GM19043 (cell line): ENCODE data around the gene HSPA1A.
"Not testable (repeated sequence)": the region's sequence is repeated elsewhere in the genome, so short reads cannot be mapped to it uniquely, and the experiment has no call there.

Source experiments
- ATAC-seq: cut with Tn5 transposase; IDR thresholded peaks from one replicate; pipeline ENCODE4 v1.9.1; 2021; ENCODE audit warnings: low read depth; ENCODE audit not compliant: unreplicated experiment

Gene HSPA1A

DNA sequence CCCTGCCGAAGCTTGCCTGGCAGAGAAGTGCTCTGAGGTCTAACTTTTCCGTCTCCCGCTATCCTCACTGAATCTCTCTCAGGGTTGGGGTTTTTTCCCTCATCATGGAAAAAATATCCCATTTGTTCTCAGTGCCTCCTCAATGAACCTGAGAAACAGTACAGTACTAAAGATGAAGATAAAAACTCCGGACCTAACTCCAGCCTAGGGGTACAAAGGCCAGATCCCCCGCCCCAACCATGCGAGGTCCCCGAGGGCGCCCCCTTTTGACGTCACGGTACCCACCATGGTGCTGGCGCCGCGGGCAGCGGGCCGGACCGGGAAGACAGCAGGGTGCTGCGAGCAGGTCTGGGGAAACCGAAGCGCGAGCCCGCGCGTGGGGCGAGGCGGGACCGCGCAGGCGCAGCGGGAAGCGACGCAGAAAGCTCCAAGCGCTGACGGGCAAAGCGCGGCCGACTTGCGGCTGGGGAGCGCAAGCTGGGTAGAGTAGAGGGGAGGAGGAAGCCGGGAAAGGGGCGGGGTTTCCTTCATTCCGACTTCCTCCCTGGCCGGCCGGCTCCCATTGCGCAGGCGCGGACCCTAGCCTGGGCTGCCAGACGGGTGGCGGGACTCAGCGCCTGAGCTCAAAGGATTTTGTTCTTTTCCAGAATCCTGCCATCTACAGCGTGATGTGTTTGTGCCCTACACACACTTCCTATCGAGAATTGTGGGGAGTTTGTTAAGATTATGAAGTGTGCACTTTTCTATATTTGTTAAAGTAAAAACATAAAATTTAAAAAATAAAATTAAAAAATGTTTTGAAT, 8.7 kb upstream of the HSPA1A start, which contains the start of gene LSM2:
Gene LSM2, minus strand, starts transcription at position 497 of the 803 bp plus-strand sequence. Its CDS starts 209 bp downstream, at position 288.
- peak; percentile 81 for ATAC-seq

DNA sequence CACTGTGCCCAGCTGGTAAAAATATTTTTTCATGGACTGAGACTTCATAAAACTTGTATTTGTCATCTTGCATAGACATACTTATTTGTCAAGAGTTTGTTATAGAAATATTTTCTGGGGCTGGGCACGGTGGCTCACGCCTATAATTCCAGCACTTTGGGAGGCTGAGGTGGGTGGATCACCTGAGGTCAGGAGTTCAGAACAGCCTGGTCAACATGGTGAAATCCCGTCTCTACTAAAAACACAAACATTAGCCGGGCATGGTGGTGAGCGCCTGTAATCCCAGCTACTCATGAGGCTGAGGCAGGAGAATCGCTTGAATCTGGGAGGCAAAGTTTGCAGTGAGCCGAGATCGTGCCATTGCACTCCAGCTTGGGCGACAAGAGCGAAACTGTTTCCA, 6.7 kb upstream of the HSPA1A start:
- ATAC-seq = not testable (repeated sequence)

DNA sequence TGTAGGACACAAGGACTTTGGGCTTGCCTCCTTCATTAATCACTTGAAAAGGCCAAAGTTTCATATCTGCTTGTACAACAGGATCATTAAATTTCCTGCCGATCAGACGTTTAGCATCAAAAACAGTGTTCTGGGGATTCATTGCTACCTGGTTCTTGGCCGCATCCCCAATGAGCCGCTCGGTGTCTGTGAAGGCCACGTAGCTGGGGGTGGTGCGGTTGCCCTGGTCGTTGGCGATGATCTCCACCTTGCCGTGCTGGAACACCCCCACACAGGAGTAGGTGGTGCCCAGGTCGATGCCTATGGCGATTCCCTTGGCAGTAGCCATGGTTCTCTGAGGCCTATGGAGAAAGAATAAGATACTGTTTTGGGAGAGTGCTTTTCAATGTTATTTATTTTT, 3.7 kb upstream of the HSPA1A start:
- no peak for ATAC-seq

DNA sequence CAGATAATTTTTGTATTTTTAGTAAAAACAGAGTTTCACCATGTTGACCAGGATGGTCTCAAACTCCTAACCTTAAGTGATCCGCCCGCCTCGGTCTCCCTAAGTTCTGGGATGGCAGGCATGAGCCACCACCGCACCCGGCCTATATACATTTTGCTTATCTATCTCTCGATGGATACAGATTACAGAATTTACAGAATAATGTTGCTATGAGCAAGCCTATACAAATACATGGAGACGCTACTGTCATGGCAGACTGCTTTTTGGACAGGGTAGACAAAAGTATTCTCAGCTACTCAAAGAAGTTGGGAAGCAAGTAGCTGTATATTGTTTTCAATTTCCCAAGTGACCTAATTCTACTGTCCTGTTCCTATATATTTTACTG, 1.9 kb upstream of the HSPA1A start:
- ATAC-seq = no peak

DNA sequence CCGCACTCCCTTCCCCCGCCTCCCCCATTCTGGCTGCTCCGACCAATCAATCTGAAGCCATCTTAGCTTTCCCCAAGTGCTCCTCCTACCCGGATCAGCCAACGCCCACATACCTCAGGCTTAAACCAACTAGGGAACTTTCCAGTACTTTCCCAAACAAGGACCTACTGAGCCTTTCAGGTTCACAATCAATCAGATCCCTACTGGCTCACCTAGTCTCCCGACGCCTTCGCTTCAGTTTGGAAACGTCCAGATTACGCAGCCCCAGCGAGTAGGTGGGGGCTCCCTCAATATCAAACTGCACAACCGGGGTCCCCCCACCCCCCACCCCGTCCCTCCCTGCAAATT, 692 bp upstream of the HSPA1A start:
- ATAC-seq = no peak

DNA sequence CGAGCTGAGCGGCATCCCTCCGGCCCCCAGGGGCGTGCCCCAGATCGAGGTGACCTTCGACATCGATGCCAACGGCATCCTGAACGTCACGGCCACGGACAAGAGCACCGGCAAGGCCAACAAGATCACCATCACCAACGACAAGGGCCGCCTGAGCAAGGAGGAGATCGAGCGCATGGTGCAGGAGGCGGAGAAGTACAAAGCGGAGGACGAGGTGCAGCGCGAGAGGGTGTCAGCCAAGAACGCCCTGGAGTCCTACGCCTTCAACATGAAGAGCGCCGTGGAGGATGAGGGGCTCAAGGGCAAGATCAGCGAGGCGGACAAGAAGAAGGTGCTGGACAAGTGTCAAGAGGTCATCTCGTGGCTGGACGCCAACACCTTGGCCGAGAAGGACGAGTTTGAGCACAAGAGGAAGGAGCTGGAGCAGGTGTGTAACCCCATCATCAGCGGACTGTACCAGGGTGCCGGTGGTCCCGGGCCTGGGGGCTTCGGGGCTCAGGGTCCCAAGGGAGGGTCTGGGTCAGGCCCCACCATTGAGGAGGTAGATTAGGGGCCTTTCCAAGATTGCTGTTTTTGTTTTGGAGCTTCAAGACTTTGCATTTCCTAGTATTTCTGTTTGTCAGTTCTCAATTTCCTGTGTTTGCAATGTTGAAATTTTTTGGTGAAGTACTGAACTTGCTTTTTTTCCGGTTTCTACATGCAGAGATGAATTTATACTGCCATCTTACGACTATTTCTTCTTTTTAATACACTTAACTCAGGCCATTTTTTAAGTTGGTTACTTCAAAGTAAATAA, 2.0 kb downstream of the HSPA1A start:
- ATAC-seq = not testable (repeated sequence)

DNA sequence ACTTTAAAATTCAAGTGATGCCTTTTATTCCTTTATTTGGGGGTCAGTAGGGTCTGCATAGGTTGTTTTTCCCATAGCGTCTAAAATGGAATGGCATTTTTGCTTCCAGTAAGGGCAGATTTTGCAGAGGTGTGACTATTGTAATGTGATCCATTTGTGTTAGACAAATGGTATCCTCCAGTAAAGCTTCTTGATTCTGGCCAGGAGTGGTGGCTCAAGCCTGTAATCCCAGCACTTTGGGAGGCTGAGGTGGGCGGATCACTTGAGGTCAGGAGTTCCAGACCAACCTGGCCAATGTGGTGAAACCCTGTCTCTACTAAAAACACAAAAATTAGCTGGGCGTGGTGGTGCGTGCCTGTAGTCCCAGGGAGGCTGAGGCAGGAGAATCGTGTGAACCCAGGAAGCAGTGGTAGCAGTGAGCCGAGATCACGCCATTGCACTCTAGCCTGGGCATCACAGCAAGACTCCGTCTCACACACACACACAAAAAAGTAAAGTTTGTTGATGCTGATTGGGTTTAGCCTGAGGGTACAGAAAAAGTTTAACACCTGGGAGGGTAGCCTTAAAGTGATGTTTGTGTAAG, 2.7 kb downstream of the HSPA1A start:
- not testable (repeated sequence) for ATAC-seq

DNA sequence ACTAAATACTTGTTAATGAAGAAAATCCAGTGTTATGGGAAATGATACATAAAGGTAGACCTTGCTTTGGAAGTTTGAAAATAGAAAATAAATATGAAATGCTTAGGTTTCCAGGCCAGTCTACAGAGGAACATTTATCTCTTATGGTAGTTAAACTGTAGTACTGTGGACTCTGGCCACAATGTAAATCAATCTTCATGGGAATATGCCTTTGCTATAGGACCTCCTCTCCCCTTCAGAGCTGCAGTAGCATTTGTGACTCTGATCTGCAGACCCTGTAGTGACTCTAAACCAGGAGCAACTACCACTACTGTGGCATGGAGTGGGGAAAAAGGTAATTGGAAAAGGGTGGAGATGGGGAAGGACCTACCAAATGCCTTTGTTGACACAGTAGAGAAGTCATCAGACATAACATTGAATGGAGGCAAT, 4.5 kb downstream of the HSPA1A start:
- no peak for ATAC-seq

DNA sequence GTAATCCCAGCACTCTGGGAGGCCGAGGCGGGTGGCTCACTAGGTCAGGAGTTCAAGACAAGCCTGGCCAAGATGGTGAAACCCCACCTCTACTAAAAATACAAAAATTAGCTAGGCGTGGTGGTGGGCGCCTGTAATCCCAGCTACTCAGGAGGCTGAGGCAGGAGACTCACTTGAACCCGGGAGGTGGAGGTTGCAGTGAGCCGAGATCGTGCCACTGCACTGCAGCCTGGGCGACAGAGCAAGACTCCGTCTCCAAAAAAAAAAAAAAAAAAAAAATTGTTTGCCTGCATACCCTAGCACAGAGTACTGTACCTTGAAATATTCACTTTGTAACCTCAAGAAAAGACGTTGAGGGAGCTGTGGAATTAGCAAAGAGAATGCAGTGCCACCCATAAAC, 5.1 kb downstream of the HSPA1A start:
- not testable (repeated sequence) for ATAC-seq

DNA sequence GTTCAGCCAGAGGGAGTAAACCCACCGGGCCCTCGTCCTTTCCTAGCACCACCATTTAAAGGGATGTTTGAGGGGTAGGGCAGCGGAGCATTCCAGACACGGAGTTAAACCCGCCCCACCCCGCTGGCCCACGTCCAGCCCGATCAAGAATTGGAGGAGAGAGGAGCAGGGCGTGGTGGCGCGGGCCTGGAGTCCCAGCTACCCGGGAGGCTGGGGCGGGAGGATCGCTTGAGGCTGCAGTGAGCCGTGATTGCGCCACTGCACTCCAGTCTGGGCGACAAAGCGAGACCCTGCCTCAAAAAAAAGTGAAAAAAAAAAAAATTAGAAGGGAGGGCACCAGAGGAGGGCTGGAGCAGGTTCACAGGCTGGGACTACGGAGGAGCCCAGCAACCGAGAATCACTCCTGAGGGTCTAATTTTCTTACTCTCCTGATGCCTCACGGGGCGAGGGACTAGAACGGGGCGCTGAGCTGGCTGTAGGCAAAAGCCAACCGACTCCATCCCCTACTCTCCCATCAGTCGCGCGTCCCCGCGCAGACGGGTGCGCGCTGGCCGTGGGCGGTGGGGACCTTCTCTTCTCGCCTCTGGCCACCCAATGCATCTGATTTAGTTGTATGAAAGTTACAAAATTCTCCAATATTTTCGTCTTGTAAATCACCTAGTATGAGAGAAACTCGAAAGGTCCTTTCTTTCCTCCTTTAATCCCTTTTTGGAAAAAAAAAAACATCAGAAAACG, 6.1 kb downstream of the HSPA1A start:
- no peak for ATAC-seq

DNA sequence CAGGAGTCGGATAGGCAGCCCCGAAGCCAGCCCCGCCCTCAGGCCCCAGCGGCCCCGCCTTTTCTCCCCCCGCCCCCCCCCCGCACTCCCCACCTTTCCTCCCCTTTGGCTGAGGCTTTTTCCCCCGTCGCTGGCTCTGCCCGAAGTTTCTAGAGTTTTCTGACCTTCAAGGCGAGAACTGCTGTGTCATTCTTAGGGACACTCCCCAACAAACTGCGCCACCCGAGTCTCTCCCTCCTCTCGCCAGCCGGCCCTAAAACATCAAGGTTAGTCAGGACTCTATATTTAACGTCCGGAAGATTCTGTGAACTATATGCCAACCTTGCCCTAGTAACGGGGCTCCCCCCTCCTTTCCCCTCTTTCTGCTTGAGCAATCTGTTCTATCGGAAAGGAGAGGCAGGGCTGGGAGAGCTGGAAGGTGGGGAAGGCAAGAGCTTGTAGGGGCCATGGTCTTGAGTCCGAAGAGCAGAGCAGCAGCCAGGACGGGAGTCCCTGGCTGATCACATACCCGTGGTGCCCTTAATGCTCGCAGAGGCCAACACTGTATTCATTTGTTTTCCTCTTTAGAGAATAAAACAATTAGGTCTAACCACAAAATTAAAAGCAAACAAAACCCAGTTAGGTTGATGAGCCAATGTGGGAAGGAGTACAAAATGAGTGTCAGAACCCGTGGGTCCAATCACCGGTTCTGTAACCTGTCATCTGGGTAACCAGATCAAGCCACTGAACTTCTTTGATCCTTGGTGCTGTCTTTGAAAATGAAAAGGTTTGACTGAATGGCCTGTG, 6.9 kb downstream of the HSPA1A start:
- ATAC-seq = no peak

DNA sequence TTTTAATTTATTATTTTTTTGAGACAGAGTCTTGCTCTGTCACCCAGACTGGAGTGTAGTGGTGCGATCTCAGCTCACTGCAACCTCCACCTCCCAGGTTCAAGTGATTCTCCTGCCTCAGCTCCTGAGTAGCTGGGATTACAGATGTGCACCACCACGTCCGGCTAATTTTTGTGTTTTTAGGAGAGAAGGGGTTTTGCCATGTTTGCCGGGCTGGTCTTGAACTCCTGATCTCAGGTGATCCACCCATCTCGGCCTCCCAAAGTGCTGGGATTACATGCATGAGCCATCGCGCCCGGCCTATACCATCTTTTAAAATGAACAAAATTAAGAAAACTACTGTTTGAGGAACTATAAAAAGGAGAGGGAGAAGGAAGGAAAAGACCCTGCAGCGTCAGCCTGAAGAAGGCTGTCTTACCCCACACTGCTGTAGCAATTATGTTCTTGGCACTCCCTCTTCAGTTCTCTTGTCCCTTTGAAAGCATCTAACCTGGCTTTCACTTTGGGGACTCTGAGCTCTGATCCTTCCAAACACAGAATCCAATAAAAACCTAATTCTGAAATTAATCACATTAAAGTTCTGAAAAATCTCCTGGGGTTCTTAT, 8.4 kb downstream of the HSPA1A start:
- ATAC-seq = not testable (repeated sequence)

DNA sequence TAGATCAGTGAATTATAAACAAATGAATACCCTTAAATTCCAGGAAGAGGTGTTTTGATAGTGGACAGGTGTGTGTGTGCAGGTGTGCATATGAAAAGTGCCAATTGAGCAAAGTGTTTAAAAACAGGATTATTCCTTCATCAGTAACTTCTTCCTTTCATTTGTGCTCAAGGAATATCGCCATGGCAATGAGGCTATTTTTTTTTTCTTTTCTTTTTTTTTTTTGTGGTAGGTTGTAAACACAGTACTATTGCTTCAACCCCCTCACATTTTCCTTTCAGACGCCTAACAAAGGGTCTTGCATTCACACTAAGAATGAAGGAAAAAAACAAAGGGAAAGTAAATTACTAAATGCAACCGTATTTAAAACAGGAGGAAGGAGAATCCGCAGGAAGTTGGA, 10.2 kb downstream of the HSPA1A start:
- no peak for ATAC-seq

DNA sequence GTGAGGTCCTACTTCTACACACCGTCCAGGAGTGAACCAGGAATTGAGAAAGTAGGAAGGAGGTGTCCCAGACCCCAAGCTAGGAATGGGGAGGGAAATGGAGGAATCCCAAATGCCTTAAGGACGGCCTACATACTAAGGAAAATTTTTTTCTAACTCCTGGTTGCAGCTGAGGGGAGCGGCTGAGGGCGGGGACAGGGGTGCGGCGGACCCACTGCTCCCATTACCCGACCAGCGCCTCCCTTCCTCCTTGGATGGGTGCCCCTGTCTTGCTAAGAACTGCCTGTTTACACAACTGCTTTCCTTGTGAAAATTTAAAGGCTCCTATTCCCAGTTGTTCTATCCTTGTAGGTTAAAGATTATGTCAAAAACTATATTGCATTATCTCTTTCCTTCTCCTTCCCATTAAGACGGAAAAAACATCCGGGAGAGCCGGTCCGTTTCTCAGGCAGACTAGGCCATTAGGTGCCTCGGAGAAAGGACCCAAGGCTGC, 11.5 kb downstream of the HSPA1A start:
- ATAC-seq = peak; percentile 17

DNA sequence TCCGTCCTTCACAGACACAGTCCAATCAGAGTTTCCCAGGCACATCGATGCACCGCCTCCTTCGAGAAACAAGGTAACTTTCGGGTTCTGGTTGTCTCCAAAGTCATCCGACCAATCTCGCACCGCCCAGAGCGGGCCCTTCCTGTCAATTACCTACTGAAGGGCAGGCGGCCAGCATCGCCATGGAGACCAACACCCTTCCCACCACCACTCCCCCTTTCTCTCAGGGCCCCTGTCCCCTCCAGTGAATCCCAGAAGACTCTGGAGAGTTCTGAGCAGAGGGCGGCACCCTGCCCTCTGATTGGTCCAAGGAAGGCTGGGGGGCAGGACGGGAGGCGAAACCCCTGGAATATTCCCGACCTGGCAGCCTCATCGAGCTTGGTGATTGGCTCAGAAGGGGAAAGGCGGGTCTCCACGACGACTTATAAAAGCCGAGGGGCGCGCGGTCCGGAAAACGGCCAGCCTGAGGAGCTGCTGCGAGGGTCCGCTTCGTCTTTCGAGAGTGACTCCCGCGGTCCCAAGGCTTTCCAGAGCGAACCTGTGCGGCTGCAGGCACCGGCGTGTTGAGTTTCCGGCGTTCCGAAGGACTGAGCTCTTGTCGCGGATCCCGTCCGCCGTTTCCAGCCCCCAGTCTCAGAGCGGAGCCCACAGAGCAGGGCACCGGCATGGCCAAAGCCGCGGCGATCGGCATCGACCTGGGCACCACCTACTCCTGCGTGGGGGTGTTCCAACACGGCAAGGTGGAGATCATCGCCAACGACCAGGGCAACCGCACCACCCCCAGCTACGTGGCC, 12.1 kb downstream of the HSPA1A start, which contains the start of gene HSPA1B:
Gene HSPA1B, plus strand, starts transcription at position 453 of the 794 bp plus-strand sequence. Its CDS starts 213 bp downstream, at position 666.
- peak; percentile 69 for ATAC-seq

DNA sequence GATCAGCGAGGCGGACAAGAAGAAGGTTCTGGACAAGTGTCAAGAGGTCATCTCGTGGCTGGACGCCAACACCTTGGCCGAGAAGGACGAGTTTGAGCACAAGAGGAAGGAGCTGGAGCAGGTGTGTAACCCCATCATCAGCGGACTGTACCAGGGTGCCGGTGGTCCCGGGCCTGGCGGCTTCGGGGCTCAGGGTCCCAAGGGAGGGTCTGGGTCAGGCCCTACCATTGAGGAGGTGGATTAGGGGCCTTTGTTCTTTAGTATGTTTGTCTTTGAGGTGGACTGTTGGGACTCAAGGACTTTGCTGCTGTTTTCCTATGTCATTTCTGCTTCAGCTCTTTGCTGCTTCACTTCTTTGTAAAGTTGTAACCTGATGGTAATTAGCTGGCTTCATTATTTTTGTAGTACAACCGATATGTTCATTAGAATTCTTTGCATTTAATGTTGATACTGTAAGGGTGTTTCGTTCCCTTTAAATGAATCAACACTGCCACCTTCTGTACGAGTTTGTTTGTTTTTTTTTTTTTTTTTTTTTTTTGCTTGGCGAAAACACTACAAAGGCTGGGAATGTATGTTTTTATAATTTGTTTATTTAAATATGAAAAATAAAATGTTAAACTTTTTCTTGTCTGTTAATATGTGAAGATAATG, 14.4 kb downstream of the HSPA1A start:
- no peak for ATAC-seq

DNA sequence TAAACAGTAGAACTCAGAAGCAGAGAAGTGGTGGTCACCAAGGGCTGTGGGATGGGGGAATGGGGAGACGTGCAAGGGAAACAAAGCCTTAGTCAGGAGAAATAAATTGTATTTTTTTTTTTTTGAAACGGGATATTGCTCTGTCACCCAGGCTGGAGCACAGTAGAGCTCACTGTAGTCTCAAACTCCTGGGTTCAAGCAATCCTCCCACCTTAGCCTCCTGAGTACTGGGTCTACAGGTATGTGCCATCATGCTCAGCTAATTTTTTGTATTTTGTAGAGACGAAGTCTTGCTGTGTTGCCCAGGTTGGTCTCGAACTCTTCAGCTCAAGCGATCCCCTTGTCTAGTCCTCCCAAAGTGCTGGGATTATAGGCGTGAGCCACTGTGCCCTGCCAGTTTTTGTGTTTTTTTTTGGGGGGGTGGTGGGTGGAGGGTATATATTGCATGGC, 15.6 kb downstream of the HSPA1A start:
- ATAC-seq = no peak
